ENCODE data around the gene DDX24. TPM values are rescaled to one million over a fixed set of nuclear protein-coding genes. Genes with fewer than 3 reads are reported as not detected.

DDX24 gene
- total and polyA plus RNA-seq, 2 of the 8 experiments (the other 6 are each of a cell fraction or from before 2014, with no cell fraction given): 89.0 to 201 TPM

DNA sequence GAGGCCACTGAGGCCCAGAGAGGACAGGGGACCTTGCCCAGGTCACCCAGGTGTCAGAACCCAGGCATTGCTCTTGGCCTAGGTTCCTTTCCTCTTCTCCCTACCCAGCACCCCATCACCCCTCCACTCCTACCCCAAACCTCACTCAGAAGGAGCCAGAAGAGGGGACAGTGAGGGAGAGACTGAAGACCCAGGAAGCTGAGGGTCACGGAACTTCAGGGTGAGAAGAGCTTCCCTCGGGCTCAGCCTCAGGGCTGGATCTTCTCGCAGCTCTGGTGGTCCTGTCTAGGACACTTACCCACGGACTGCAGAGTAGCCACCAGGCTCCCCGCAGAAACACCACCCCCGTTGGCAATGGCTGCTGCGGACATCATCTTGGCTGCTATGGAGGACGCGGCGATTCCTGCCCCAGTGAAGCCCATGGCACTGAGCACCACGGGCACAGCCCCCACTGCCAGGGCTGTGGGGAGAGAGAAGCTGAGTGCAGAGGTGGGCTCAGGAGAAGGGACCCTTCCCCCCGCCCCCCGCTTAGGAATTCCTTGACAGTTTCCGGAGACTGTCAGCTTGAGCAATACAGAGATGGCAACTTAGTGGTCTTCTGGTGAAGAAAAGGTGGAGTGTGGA is 47.3 kb upstream of the DDX24 start:
- FAIRE-seq: no peak
- Histone ChIP-seq H2BK20ac (ENCODE audit: low read length) (no peak overlapping the region), H3K56ac (replicated peaks; ENCODE audit: insufficient read length, low read depth, low read length) (no peak overlapping the region), H3K4me2 (ENCODE audit: insufficient read depth in 1 of 2, low read depth in 2 of 2, low read length in 2 of 2) (peak overlapping the region; percentile 77 to 88), H3K79me2 (ENCODE audit: control insufficient read depth in 1 of 2, insufficient read depth in 2 of 2, low read length in 2 of 2) (no peaks in the 10 kb centered on the region), H3K4me3 (ENCODE audit: extremely low read depth in 1 of 4, insufficient read depth in 2 of 4, low read depth in 3 of 4, low read length in 4 of 4) (peak overlapping the region in 3 of 4 experiments; percentile 54 to 65 (median 60); a peak in 3 of 8 replicates), H3K9ac (replicated peaks in 1 of 4; ENCODE audit: extremely low read depth in 1 of 4, low read depth in 3 of 4, low read length in 3 of 4) (no peak overlapping the region), H2BK5ac (ENCODE audit: low read depth, low read length) (no peak overlapping the region), H3K23me2 (ENCODE audit: low read depth, low read length) (peaks cover 9% of the 10 kb centered on the region; the same call in 1 of the 2 replicates), H3K4ac (replicated peaks; ENCODE audit: insufficient read length, low read depth, low read length) (no peak overlapping the region), H3K14ac (ENCODE audit: insufficient read length) (no peak overlapping the region), H3K4me1 (replicated peaks in 1 of 4; ENCODE audit: control insufficient read depth in 3 of 4, insufficient read depth in 4 of 4, low read length in 3 of 4) (peaks cover 0 to 4% (median 2%) of the 10 kb centered on the region in 4 experiments; a peak in 3 of 7 replicates), H2BK12ac (ENCODE audit: low read depth, low read length) (peak overlapping the region; percentile 31; the same call in 1 of the 2 replicates), H4K20me1 (replicated peaks in 1 of 2; ENCODE audit: control insufficient read depth in 1 of 2, insufficient read depth in 2 of 2, low read length in 2 of 2) (no peaks in the 10 kb centered on the region), H3K23ac (ENCODE audit: insufficient read length) (no peak overlapping the region), H3K27ac (ENCODE audit: low read depth, low read length) (no peak overlapping the region), H2AFZ (ENCODE audit: low read length) (no peak overlapping the region), H4K5ac (ENCODE audit: insufficient read length, low read depth, low read length) (no peak overlapping the region), H3K27me3 (replicated peaks in 1 of 4; ENCODE audit: control insufficient read depth in 3 of 4, extremely low read depth in 1 of 4, insufficient read depth in 3 of 4, low read length in 3 of 4) (no peaks in the 10 kb centered on the region; a peak in 2 of 7 replicates), H3K18ac (ENCODE audit: extremely low read depth, low read length) (no peak overlapping the region), H3K79me1 (ENCODE audit: low read depth, low read length) (no peaks in the 10 kb centered on the region), H2BK120ac (replicated peaks; ENCODE audit: low read depth, low read length) (no peak overlapping the region), H4K91ac (replicated peaks; ENCODE audit: insufficient read length, low read length) (no peak overlapping the region), H2BK15ac (ENCODE audit: low read length) (0 out of 2 replicates have a peak overlapping the region, but pooled peaks have one; percentile 61), H4K8ac (ENCODE audit: extremely low read depth, insufficient read depth, low read length) (no peak overlapping the region), H3K36me3 (ENCODE audit: control insufficient read depth in 2 of 4, insufficient read depth in 4 of 4, low read length in 3 of 4) (no peaks in the 10 kb centered on the region), H3K9me3 (ENCODE audit: insufficient read depth in 2 of 2, low read depth in 1 of 2, low read length in 1 of 2) (no peaks in the 10 kb centered on the region), H2AK5ac (ENCODE audit: low read depth, low read length) (no peak overlapping the region)
- peak in 1 of 2 experiments; percentile 44 for DNase-seq (ENCODE audit: low read depth in 1 of 2, low spot score in 2 of 2)
- CTCF ChIA-PET (ENCODE audit: partially characterized antibody): interaction anchor here (0.6 to 5.3 kb wide), 26 partner anchors 8 to 236 kb away, joined by 3 to 55 read pairs (median 4); partner anchors contain the start of genes IFI27 and OTUB2
- POLR2A ChIA-PET (ENCODE audit: partially characterized antibody): interaction anchor here (0.7 to 2.7 kb wide), 7 partner anchors 11 to 51 kb away, joined by 3 to 11 read pairs (median 4); no protein-coding TSS in a partner anchor
- WGBS, 2 experiments (ENCODE audit: extremely low coverage in 1 of 2, insufficient coverage in 1 of 2, insufficient read length in 1 of 2, insufficient replicate concordance in 2 of 2, low coverage in 1 of 2, low lambda C conversion rate in 2 of 2, missing lambda C conversion rate in 1 of 2): 85% methylated on average over 14 of the region's 14 CpGs; no CpG with 5 or more reads in 1 of the 2 experiments
